HTR-8/SVneo (cell line): ENCODE results near the gene TMPRSS11A.

Experiments
- DNase-seq: peaks from one replicate; pipeline ENCODE4 v3.0.0; 2011; ENCODE audit warnings: low spot score, mixed read lengths; ENCODE audit not compliant: insufficient read length
- FAIRE-seq: peaks from 2 replicates; lab custom pipeline; 2011; peaks lifted over from hg19 to GRCh38; lab: Jason Lieb, UNC

TMPRSS11A gene

GRCh38 chr4:67918428-67918827 lies 44.9 kb downstream of the TMPRSS11A start:
- FAIRE-seq (no peak), DNase-seq (no peak)

- FAIRE-seq, result no peak
These were observed 47.8 kb downstream of the TMPRSS11A start for GRCh38 chr4:67915400-67915966.

GRCh38 chr4:67912080-67912479 lies 51.2 kb downstream of the TMPRSS11A start:
- FAIRE-seq, result no peak
- no peak for DNase-seq

More at GRCh38 chr4:67915400-67915966, 47.8 kb downstream of the TMPRSS11A start:
- no peak for DNase-seq

- no peak for FAIRE-seq
- DNase-seq, result no peak
These were observed 51.7 kb downstream of the TMPRSS11A start for GRCh38 chr4:67911638-67912037.

GRCh38 chr4:67911141-67911540 lies 52.2 kb downstream of the TMPRSS11A start:
- FAIRE-seq (no peak), DNase-seq (no peak)

- DNase-seq (no peak), FAIRE-seq (no peak)
These were observed 52.7 kb downstream of the TMPRSS11A start for GRCh38 chr4:67910585-67910905.

GRCh38 chr4:67909905-67910584 lies 53.2 kb downstream of the TMPRSS11A start:
- DNase-seq (no peak), FAIRE-seq (no peak)

GRCh38 chr4:67907650-67908049 lies 55.6 kb downstream of the TMPRSS11A start:
- FAIRE-seq, result no peak
- no peak for DNase-seq

- DNase-seq (no peak), FAIRE-seq (no peak)
These were observed 64.2 kb downstream of the TMPRSS11A start for GRCh38 chr4:67899096-67899495.

GRCh38 chr4:67897686-67898085 lies 65.6 kb downstream of the TMPRSS11A start:
- FAIRE-seq, result no peak
- DNase-seq, result no peak

- DNase-seq (no peak), FAIRE-seq (no peak)
These were observed 66.8 kb downstream of the TMPRSS11A start for GRCh38 chr4:67896421-67897065.

GRCh38 chr4:67894659-67895058 lies 68.6 kb downstream of the TMPRSS11A start:
- no peak for DNase-seq
- no peak for FAIRE-seq

- no peak for FAIRE-seq
- DNase-seq, result no peak
These were observed 70.4 kb downstream of the TMPRSS11A start for GRCh38 chr4:67892905-67893304.

- FAIRE-seq, result no peak
These were observed 71.0 kb downstream of the TMPRSS11A start for GRCh38 chr4:67892253-67892652.

GRCh38 chr4:67891645-67892044 lies 71.6 kb downstream of the TMPRSS11A start:
- FAIRE-seq, result no peak
- no peak for DNase-seq

More at GRCh38 chr4:67892253-67892652, 71.0 kb downstream of the TMPRSS11A start:
- DNase-seq, result no peak

GRCh38 chr4:67886281-67886680 lies 77.0 kb downstream of the TMPRSS11A start:
- no peak for DNase-seq
- FAIRE-seq, result no peak

- no peak for DNase-seq
- FAIRE-seq, result no peak
These were observed 77.5 kb downstream of the TMPRSS11A start for GRCh38 chr4:67885762-67886161.

- DNase-seq (no peak), FAIRE-seq (no peak)
These were observed 78.6 kb downstream of the TMPRSS11A start for GRCh38 chr4:67884701-67885100.

- no peak for FAIRE-seq
- DNase-seq, result no peak
These were observed 79.4 kb downstream of the TMPRSS11A start, which contains the start of gene TMPRSS11D for GRCh38 chr4:67883902-67884301. TSS of gene TMPRSS11D (minus strand) at chr4:67884002. CDS start at chr4:67883933, 69 bp downstream.

- FAIRE-seq (no peak), DNase-seq (no peak)
These were observed 79.8 kb downstream of the TMPRSS11A start for GRCh38 chr4:67883458-67883857.

GRCh38 chr4:67880866-67881610 lies 82.3 kb downstream of the TMPRSS11A start:
- DNase-seq (no peak), FAIRE-seq (no peak)
